Breast epithelium (tissue), 3 donors: Measurements from ENCODE around the gene SLC35C1.

Source experiments
- CTCF ChIP-seq, 3 donors: fragments of 450-650 bp; IDR thresholded peaks; one replicate each; pipeline ENCODE4 v1.5.1; 2016 to 2017; ENCODE audit warnings: antibody characterized with exemption in 3 of 3, mild to moderate bottlenecking in 3 of 3, moderate library complexity in 3 of 3
- POLR2A ChIP-seq: fragments of 450-650 bp; IDR thresholded peaks from one replicate; pipeline ENCODE4 v1.6.1; 2016; ENCODE audit warnings: antibody characterized with exemption, mild to moderate bottlenecking, moderate library complexity

GRCh38 chr11:45769960-45770359 is 35.0 kb upstream of the SLC35C1 start:
- no peak for TF ChIP-seq CTCF (IDR thresholded peaks at IDR 0.05)
- no peak for TF ChIP-seq POLR2A
